ENCODE measurements around the gene PATJ.

The PATJ gene

GRCh38 chr1:62097464-62097863 is 355.2 kb downstream of the PATJ start:
- Histone ChIP-seq H3K4me2 (ENCODE audit: low read depth, low read length, poor library complexity, severe bottlenecking) (no peak overlapping the region), H3K79me2 (ENCODE audit: insufficient read depth, low read length) (no peaks in the 10 kb centered on the region), H2AFZ (ENCODE audit: low read length) (no peak overlapping the region), H3F3A (ENCODE audit: low read depth) (no peaks in the 10 kb centered on the region), H3K36me3 (ENCODE audit: insufficient read depth, low read length) (no peaks in the 10 kb centered on the region), H3K9ac (ENCODE audit: low read depth, low read length, poor library complexity, severe bottlenecking) (no peak overlapping the region), H3K9me2 (replicated peaks; ENCODE audit: low read depth, low read length) (no peaks in the 10 kb centered on the region), H3K4me1 (ENCODE audit: insufficient read depth, low read length, poor library complexity, severe bottlenecking) (no peaks in the 10 kb centered on the region), H4K20me1 (ENCODE audit: insufficient read depth, low read length, poor library complexity, severe bottlenecking) (no peaks in the 10 kb centered on the region), H3K4me3 (ENCODE audit: low read length, poor library complexity, severe bottlenecking) (no peak overlapping the region), H3K27me3 (ENCODE audit: insufficient read depth, low read length, poor library complexity, severe bottlenecking) (no peaks in the 10 kb centered on the region), H3K9me3 (ENCODE audit: insufficient read depth, low read depth, low read length) (no peaks in the 10 kb centered on the region)
- TF ChIP-seq EZH2phosphoT487 (IDR thresholded peaks at IDR 0.05; ENCODE audit: borderline replicate concordance) (no peak), CTCF (conservative IDR thresholded peaks at IDR 0.05; ENCODE audit: low read length) (no peak)

- Histone ChIP-seq H2AFZ (ENCODE audit: low read length) (no peak overlapping the region), H3K36me3 (ENCODE audit: insufficient read depth, low read length) (no peaks in the 10 kb centered on the region), H3K4me2 (ENCODE audit: low read depth, low read length, poor library complexity, severe bottlenecking) (no peak overlapping the region), H3K9me2 (replicated peaks; ENCODE audit: low read depth, low read length) (no peaks in the 10 kb centered on the region), H3K79me2 (ENCODE audit: insufficient read depth, low read length) (no peaks in the 10 kb centered on the region), H3K9ac (ENCODE audit: low read depth, low read length, poor library complexity, severe bottlenecking) (no peak overlapping the region), H3F3A (ENCODE audit: low read depth) (no peaks in the 10 kb centered on the region), H3K4me1 (ENCODE audit: insufficient read depth, low read length, poor library complexity, severe bottlenecking) (no peaks in the 10 kb centered on the region), H3K9me3 (ENCODE audit: insufficient read depth, low read depth, low read length) (no peaks in the 10 kb centered on the region), H4K20me1 (ENCODE audit: insufficient read depth, low read length, poor library complexity, severe bottlenecking) (no peaks in the 10 kb centered on the region), H3K27me3 (ENCODE audit: insufficient read depth, low read length, poor library complexity, severe bottlenecking) (no peaks in the 10 kb centered on the region), H3K4me3 (ENCODE audit: low read length, poor library complexity, severe bottlenecking) (no peak overlapping the region)
- no peak for TF ChIP-seq CTCF (conservative IDR thresholded peaks at IDR 0.05; ENCODE audit: low read length)
- TF ChIP-seq EZH2phosphoT487 (IDR thresholded peaks at IDR 0.05; ENCODE audit: borderline replicate concordance) = no peak
Observed at GRCh38 chr1:62100442-62100841, 358.2 kb downstream of the PATJ start.

- Histone ChIP-seq H3K4me2 (ENCODE audit: low read depth, low read length, poor library complexity, severe bottlenecking) (no peak overlapping the region), H3K9ac (ENCODE audit: low read depth, low read length, poor library complexity, severe bottlenecking) (no peak overlapping the region), H3K4me3 (ENCODE audit: low read length, poor library complexity, severe bottlenecking) (no peak overlapping the region), H3K9me3 (ENCODE audit: insufficient read depth, low read depth, low read length) (no peaks in the 10 kb centered on the region), H2AFZ (ENCODE audit: low read length) (no peak overlapping the region), H3K4me1 (ENCODE audit: insufficient read depth, low read length, poor library complexity, severe bottlenecking) (no peaks in the 10 kb centered on the region), H4K20me1 (ENCODE audit: insufficient read depth, low read length, poor library complexity, severe bottlenecking) (no peaks in the 10 kb centered on the region), H3K36me3 (ENCODE audit: insufficient read depth, low read length) (no peaks in the 10 kb centered on the region), H3K79me2 (ENCODE audit: insufficient read depth, low read length) (no peaks in the 10 kb centered on the region), H3F3A (ENCODE audit: low read depth) (no peaks in the 10 kb centered on the region), H3K9me2 (replicated peaks; ENCODE audit: low read depth, low read length) (no peaks in the 10 kb centered on the region), H3K27me3 (ENCODE audit: insufficient read depth, low read length, poor library complexity, severe bottlenecking) (no peaks in the 10 kb centered on the region)
- no peak for TF ChIP-seq EZH2phosphoT487 (IDR thresholded peaks at IDR 0.05; ENCODE audit: borderline replicate concordance)
- TF ChIP-seq CTCF (conservative IDR thresholded peaks at IDR 0.05; ENCODE audit: low read length) = no peak
Observed at GRCh38 chr1:62103846-62104245, 361.6 kb downstream of the PATJ start.

All from Loucy (cell line).